Amniotic epithelial cell (primary cell): ENCODE results near the gene AKR1E2.

Experiments used
- DNase-seq: peaks from one replicate; pipeline ENCODE4 v3.0.0-alpha.2; 2010; ENCODE audit warnings: low read depth

Gene AKR1E2

DNA sequence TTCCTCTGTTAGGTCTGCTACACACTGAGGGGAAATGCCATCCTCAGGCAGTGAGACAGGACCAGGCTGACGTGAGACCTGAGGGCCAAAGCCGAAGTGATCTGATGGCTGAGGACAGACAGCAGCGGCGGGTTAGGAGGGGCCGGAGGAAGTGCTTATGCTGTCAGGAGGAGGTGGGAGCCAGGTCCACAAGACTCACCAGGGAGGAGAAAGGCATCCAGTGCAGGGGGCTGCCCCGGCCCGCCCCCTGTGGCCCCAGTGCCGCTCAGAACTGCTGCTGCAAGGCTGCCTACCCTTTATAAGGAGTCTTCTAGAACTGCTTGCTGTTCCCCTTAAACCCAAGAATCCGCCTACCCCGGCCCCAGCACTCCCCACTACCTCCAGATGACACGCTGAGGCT, 19.8 kb downstream of the AKR1E2 start:
- DNase-seq: no peak

DNA sequence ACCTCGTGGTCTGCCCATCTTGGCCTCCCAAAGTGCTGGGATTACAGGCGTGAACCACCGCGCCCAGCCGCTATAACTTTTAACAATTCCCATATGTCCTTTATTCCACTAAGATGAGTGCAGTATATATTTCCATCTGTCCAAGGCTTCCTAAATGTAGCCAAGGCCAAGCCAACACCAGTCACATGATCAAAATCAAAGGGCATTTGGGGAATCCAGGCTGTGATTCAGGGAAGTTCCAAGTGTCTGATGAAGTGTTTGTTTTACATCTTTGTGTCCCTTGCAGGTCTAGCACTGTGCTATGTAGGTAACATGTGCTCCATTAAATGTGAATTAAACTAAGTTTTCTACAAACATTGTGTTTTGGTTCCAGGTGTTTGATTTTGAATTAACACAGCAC, 20.8 kb downstream of the AKR1E2 start:
- DNase-seq: no peak

DNA sequence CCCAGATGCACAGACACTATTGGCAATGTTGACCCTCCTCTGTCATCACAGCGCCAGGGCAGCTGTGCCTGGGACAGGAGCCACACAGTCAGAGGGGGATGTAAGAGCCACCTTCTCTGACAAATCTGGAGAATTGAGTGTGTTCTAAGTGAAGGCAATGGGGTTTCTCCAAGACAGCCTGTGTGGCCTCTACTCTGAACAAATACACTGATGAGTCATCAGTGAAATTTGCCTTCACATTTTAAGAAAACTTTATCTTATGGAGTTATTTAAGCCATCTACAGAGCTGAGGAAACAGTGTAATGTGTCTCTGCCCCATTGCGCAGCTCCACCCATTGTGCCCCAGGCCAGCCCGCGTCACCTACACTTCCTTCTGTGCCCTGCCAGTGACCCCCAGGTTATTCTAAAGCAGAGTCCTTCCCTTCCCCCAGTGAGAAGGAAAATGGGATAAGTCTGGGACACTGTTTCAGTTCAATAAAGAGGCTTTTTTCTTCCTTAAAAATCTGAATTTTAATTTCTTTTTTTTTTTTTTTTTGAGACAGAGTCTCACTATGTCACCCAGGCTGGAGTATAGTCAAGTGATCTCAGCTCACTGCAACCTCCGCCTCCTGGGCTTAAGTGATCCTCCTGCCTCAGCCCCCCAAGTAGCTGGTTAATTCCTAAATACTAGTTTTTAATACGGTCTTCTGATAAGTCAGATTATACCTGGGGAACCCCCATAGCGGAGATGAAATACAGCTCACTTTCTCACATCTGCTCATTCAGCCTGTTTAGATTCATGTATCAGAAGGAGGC, 21.8 kb downstream of the AKR1E2 start:
- DNase-seq: peak; percentile 85

GRCh38 chr10:4848356-4849041, 22.5 kb downstream of the AKR1E2 start:
- peak; percentile 38 for DNase-seq

DNA sequence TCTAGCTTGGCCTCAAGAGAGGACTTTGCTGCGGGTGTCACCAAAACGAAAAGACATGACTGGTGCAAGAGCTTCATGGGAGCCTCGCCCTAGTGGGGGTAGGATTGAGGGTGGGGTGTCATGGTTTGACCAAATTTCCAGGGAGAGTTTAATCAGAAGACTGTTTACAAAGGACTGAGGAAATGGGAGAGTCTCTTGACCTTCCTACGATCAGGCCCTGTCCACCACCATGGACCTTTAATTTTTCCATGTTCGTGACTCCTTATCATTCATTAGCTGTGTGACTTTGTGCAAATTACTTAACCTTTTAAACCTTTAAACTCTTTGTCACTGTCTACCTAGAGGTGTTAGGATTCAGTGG, 23.0 kb downstream of the AKR1E2 start:
- DNase-seq: no peak

DNA sequence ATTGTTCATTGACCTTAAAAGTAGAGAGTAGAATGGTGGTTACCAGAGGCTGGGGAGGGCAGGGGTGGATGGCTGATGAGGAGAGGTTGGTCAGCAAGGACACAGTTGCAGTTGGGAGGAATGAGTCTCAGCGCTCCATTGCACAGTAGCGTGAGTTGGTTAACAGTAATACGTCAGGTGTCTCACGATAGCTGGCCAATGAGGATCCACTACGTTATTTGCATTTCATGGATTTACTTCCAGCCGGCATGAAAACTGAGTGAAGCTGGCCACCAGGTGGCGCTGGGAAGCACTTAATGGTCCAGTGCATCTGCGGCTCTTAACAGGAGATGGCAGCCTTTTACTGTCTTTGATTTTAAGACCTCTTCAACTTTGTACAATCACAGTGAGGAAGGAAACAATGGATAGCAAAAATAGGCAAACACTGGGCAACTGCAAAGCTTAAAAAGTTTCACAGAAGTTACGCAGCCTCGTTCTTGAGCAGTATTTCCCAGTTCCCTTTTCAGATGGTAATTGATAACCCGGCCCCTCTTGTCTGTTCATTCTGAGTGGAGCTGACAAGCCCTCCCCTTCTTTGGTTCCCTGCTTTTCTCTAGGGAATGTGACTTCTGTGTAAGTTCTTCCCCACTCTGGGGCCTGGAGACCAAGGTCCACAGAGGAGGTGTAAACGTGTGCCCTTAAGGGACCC, 23.7 kb downstream of the AKR1E2 start:
- peak; percentile 95 for DNase-seq

GRCh38 chr10:4850397-4850796, 24.4 kb downstream of the AKR1E2 start:
- no peak for DNase-seq

DNA sequence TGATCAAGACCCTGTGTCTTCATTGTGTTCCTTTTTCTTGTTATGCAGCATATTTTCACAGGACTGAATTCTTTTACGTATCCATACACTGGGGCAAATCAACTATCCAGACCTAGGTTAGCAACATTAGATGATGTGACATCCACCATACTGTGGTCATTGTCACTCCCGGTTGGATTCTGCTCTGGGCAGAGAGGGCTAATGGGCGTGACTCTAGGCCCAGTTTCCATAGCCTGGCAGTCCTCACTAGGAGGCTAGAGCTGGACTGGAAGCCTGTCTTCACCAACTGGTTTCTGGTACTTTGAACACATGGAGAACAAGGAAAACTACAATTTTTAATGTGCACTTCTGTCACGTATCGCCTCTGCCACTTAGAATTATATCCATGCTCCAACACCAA, 25.2 kb downstream of the AKR1E2 start:
- no peak for DNase-seq

- no peak for DNase-seq
These were observed 25.8 kb downstream of the AKR1E2 start for GRCh38 chr10:4851846-4852245.

GRCh38 chr10:4865945-4866661, 40.1 kb downstream of the AKR1E2 start:
- DNase-seq: no peak

DNA sequence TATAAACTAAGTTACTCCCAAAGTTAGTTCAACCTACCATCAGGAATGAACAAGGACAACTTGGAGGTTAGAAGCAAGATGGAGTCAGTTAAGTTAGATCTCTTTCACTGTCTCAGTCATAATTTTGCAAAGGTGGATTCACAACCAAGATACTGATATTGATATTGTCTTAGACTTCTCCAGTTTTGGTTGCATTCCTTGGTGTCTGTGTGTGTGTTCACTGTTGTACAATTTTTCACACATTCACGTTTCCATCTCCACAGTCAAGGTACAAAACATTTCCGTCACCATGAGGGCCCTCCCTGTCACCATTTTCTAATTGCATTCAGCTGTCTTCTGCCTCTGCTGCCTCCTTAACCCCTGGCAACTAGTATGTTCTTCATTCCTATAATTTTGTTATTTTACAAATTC, 41.1 kb downstream of the AKR1E2 start:
- DNase-seq: no peak

DNA sequence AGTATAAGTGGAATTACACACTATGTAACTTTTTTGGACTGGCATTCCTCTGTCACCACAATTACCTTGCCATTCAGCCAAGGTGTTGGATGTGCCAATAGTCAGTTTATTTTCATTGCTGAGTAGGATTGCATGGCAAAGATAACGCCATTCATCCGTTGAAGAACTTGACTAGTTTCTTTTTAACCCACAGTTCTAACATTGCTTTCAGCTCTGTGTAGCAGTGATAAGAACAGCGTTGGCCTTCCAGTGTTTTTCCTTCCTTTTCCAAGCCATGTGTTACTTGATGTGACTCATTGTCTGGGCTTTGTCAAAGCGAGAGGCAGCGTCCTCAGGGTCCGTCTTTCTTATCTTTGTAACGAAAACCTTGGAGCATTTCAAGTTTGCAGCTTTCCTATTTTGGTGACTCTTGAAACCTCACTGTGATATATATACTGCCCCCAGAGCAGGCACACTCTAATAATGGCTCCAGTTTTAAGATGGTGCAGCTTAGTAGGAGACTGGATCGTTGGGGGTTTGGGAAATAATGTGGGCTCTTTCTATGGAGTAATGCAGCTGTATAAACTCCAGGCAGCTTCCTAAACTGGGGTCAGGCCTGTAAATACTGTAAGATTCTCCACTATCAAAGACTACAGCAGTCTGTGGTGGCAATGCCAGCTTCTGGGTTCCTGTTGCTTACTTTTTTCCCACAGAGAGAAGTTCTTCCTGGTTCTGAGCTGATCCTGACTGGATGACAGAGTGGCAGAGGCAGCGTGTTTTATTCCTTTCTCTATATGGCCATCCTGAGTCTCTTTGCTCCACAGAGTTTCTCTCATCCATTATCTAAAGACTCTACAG, 41.7 kb downstream of the AKR1E2 start:
- DNase-seq: peak; percentile 58

- peak; percentile 57 for DNase-seq
These were observed 42.3 kb downstream of the AKR1E2 start for GRCh38 chr10:4868357-4868657.

- no peak for DNase-seq
These were observed 56.7 kb downstream of the AKR1E2 start for GRCh38 chr10:4882704-4883078.

- peak; percentile 33 for DNase-seq
These were observed 57.2 kb downstream of the AKR1E2 start for GRCh38 chr10:4883079-4883739.

DNA sequence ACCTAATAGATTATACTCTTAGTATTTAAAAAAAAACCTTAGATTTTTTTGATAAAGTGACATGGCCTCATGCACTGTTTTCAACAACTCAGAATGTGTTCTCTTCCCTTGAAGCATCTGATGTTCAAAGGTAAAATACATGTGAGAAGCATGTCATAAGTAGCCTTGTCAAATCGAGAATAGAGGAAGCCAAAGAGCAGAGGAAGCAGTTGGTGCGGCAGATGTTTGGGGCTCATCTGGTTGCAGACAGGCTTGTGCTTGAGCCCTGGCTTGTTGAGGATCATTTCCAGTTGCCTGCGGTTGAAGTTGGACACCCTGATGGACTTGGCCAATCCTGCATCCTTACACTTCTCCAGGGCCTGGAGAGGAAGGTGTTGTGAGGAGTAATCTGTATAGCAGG, 59.2 kb downstream of the AKR1E2 start:
- no peak for DNase-seq

- no peak for DNase-seq
These were observed 61.5 kb downstream of the AKR1E2 start for GRCh38 chr10:4887501-4887900.

- no peak for DNase-seq
These were observed 62.2 kb downstream of the AKR1E2 start for GRCh38 chr10:4888236-4888635.

DNA sequence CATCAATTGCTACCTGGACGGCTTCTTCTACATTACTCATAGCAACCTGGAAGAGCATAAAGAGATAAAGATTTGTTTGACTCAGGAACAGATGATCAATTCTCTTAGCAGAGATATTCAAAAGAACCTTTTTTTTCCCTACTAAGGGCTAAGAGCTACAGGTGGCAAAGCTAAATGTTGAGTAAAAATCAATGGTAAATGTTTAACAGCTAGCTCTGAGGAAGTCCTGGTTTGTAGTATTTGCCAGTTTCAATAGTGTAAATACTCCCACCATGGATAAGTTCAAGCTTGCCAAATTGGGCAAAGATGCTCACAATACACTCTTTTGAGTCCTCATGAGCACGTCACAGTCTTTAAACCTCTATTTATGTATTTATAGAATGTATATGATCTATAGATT, 64.0 kb downstream of the AKR1E2 start:
- no peak for DNase-seq

GRCh38 chr10:4892681-4893080, 66.7 kb downstream of the AKR1E2 start:
- DNase-seq: no peak

DNA sequence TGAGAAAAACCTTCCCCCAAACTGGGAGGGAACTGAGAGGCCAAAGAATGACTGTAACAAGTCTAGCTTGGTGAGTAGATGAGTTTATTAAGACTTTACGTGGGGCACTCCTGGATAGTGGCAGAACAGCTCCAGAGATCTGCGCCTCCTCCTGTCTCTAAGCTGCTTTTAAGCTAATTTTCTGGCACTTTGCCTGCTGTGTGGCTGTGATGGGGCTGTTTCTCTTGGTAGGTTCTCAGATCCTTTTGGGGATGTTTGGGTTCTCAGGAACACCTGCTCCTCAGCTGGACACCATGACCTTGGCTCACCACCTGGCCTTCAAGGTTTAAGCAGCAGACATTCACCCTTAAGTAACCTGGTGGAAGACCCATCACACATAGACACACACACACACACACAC, 68.3 kb downstream of the AKR1E2 start:
- no peak for DNase-seq
